GM12892 (cell line): Measurements from ENCODE around the gene BLOC1S3.

Experiments
- POLR2A ChIP-seq: IDR thresholded peaks from 2 replicates; pipeline ENCODE4 v1.6.1; 2011; ENCODE audit warnings: low read depth, low read length, control low read depth
- POLR2AphosphoS5 ChIP-seq: IDR thresholded peaks from 2 replicates; pipeline ENCODE4 v1.6.1; 2011; ENCODE audit warnings: low read depth, low read length, control low read depth

DNA sequence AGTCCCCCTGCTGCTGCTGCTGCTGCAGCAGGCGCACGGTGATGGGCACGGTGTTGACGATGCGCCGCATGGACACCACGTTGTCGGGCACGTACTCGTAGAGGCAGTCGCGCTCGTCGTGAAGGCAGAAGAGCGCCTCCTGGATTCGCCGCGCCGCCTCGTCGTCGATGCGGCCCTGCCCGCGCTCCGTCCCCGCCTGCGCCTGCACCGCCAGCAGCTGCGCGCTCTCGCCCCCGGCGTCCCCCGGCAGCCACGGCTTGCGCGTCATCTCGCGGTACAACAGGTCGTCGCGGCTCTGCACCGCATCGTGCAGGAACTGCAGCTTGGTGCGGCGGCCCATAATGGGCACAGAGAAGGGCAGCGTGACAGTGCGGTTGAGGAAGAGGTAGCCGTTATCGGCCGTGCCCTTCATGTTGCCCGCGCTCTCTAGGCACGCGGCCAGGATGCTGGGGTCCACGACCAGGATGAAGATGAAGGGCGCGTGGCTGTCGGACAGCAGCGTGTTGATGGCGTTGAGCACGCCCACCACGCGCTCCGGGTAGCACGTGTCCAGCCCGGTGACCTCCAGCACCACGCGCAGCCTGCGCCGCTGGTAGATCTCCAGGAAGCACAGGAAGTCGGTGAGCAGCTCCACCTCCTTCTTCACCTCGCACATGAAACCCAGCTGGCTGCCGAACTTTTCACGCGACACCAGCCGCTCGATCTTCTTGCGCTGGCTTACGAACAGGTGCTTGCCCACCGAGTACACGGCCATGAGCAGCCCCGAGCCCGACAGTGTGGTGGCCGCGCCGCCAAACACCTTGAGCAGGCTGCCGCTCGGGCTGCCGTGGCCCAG lies 25.9 kb upstream of the BLOC1S3 start:
- TF ChIP-seq POLR2A (no peak), POLR2AphosphoS5 (no peak)
